KMS-11 (cell line): Measurements from ENCODE around the gene COL5A1.

Experiments
- H2AFZ ChIP-seq: fragments of 200-600 bp; sonication (generic); 2 replicates; pipeline ENCODE4 v1.6.1; 2016; ENCODE audit warnings: antibody characterized with exemption, mixed run types, low read depth
- H3K27ac ChIP-seq: fragments of 200-600 bp; sonication (generic); 2 replicates; pipeline ENCODE4 v1.6.1; 2016; ENCODE audit warnings: mild to moderate bottlenecking, mixed run types
- H3K27me3 ChIP-seq: fragments of 200-600 bp; sonication (generic); 2 replicates; pipeline ENCODE4 v1.6.1; 2017; ENCODE audit warnings: mild to moderate bottlenecking, low read depth, mixed run types, moderate library complexity; ENCODE audit not compliant: insufficient read depth
- H3K36me3 ChIP-seq: fragments of 200-600 bp; sonication (generic); 2 replicates; pipeline ENCODE4 v1.6.1; 2017; ENCODE audit warnings: mild to moderate bottlenecking, mixed run types; ENCODE audit not compliant: insufficient read depth
- H3K4me1 ChIP-seq: fragments of 200-600 bp; sonication (generic); 2 replicates; pipeline ENCODE4 v1.6.1; 2016; ENCODE audit warnings: mild to moderate bottlenecking, low read depth, mixed run types; ENCODE audit not compliant: poor library complexity, severe bottlenecking
- H3K4me2 ChIP-seq: fragments of 200-600 bp; sonication (generic); 2 replicates; pipeline ENCODE4 v1.7.0; 2016; ENCODE audit warnings: mild to moderate bottlenecking, mixed run types
- H3K4me3 ChIP-seq: fragments of 200-600 bp; sonication (generic); IDR thresholded peaks from 2 replicates; pipeline ENCODE4 v1.6.1; 2017; ENCODE audit warnings: low read depth, low read length, mixed read lengths; ENCODE audit not compliant: insufficient read depth
- H3K79me2 ChIP-seq: fragments of 200-600 bp; sonication (generic); 2 replicates; pipeline ENCODE4 v1.6.1; 2016; ENCODE audit warnings: low read depth, mixed run types; ENCODE audit not compliant: insufficient read depth
- H3K9ac ChIP-seq: fragments of 200-600 bp; sonication (generic); 2 replicates; pipeline ENCODE4 v1.6.1; 2016; ENCODE audit warnings: mild to moderate bottlenecking, mixed run types
- H4K20me1 ChIP-seq: fragments of 200-600 bp; sonication (generic); 2 replicates; pipeline ENCODE4 v1.6.1; 2016; ENCODE audit warnings: mild to moderate bottlenecking, mixed run types; ENCODE audit not compliant: insufficient read depth
- TF ChIP-seq, protein P1 (sequence below): fragments of 200-600 bp; sonication (generic); conservative IDR thresholded peaks from 2 replicates; pipeline ENCODE4 v1.6.1; 2017; ENCODE audit warnings: low read depth, mild to moderate bottlenecking, antibody characterized with exemption, low read length, moderate library complexity, mixed read lengths

Gene COL5A1

DNA sequence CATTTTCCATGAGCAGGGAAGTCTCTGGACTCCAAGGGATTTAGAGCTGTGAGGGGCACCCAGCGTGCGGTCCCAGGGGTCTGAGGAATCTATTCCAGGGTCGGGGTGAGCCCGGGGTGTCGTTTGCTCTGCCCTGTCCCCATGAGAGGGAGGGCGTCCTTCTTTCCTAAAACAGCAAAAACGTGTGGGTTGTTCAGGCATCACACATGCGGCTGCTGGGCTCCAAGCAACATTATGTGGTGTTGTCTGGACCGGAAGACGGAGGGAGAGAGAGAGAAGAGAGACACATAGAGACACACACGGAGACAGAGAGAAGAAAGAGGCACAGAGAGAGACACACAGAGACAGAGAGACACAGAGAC lies 42.7 kb upstream of the COL5A1 start:
- Histone ChIP-seq H3K4me1 (no peaks in the 10 kb centered on the region), H4K20me1 (no peaks in the 10 kb centered on the region), H3K79me2 (no peaks in the 10 kb centered on the region), H2AFZ (no peak overlapping the region), H3K36me3 (no peaks in the 10 kb centered on the region), H3K4me2 (no peak overlapping the region), H3K27me3 (peaks cover 28% of the 10 kb centered on the region; the same call in 1 of the 2 replicates), H3K9ac (no peak overlapping the region), H3K4me3 (no peak overlapping the region), H3K27ac (no peak overlapping the region)
- TF ChIP-seq, protein P1, sequence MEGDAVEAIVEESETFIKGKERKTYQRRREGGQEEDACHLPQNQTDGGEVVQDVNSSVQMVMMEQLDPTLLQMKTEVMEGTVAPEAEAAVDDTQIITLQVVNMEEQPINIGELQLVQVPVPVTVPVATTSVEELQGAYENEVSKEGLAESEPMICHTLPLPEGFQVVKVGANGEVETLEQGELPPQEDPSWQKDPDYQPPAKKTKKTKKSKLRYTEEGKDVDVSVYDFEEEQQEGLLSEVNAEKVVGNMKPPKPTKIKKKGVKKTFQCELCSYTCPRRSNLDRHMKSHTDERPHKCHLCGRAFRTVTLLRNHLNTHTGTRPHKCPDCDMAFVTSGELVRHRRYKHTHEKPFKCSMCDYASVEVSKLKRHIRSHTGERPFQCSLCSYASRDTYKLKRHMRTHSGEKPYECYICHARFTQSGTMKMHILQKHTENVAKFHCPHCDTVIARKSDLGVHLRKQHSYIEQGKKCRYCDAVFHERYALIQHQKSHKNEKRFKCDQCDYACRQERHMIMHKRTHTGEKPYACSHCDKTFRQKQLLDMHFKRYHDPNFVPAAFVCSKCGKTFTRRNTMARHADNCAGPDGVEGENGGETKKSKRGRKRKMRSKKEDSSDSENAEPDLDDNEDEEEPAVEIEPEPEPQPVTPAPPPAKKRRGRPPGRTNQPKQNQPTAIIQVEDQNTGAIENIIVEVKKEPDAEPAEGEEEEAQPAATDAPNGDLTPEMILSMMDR, result no peak

DNA sequence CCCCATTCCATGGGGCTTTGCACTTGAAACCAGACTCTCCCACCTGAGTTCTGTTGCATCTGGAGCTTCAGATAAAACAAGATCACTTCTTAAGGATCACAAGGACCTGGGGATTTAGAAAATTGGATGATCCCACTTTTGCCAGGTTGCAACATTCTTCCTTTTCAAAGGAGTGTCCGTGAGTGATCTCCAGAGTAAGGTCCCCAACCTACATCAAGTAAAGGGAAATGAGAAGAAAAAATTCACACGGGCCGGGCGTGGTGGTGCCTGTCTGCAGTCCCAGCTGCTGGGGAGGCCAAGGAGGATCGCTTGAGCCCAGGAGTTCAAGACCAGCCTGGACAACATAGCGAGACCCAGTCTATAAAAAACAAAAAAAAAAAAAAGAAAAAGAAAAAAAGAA lies 41.2 kb upstream of the COL5A1 start:
- Histone ChIP-seq H3K9ac (no peak overlapping the region), H2AFZ (no peak overlapping the region), H3K27me3 (peaks cover 38% of the 10 kb centered on the region; the same call in 1 of the 2 replicates), H3K27ac (no peak overlapping the region), H3K36me3 (no peaks in the 10 kb centered on the region), H3K4me3 (no peak overlapping the region), H3K4me1 (no peaks in the 10 kb centered on the region), H3K4me2 (no peak overlapping the region), H4K20me1 (no peaks in the 10 kb centered on the region), H3K79me2 (no peaks in the 10 kb centered on the region)
- TF ChIP-seq, protein P1, result no peak

DNA sequence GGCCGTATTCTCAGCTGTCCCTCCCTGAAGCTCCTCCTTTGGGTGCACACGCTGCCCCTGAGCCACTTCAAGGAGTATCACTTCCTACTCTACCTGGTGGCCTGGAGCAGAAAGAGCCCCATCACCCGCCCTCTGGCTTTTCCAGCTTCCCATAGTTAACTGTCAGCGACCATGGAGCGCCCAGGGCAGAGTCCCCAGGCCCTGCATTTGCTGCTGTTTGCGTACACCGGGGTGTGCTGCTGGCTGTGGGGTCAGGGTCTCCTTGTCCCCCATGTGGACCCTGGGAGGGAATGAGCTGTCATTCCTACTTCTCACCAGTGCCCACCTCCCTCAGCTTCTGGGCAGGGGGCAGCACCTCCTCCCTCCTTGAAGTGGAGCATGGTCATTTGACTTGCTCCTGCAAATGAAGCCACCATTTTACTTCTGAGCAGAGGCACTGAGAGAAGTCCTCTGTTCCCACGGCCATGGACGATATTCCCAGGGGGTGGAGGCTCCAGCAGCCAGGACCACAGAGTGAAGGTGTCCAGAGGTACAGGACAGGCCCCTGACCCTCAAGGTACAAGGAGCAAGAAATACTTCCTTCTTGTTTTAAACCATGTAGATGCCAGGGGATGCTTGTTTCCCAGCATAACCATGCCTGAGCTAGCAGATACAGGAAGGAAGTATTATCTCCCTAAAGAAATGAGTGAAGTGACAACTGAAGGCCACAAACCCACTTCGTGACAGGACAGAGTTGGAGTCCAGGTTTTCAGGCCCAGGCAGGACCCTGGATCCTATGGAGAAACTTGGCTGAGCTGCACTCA lies 40.6 kb upstream of the COL5A1 start:
- H3K4me1 ChIP-seq, result no peaks in the 10 kb centered on the region
- no peak overlapping the region for H3K9ac ChIP-seq
- no peaks in the 10 kb centered on the region for H3K36me3 ChIP-seq
- TF ChIP-seq, protein P1, result no peak
- H3K27ac ChIP-seq, result no peak overlapping the region
- H2AFZ ChIP-seq, result no peak overlapping the region
- peaks cover 42% of the 10 kb centered on the region; the same call in 1 of the 2 replicates for H3K27me3 ChIP-seq
- no peak overlapping the region for H3K4me2 ChIP-seq
- H3K4me3 ChIP-seq, result no peak overlapping the region
- no peaks in the 10 kb centered on the region for H4K20me1 ChIP-seq
- no peaks in the 10 kb centered on the region for H3K79me2 ChIP-seq

DNA sequence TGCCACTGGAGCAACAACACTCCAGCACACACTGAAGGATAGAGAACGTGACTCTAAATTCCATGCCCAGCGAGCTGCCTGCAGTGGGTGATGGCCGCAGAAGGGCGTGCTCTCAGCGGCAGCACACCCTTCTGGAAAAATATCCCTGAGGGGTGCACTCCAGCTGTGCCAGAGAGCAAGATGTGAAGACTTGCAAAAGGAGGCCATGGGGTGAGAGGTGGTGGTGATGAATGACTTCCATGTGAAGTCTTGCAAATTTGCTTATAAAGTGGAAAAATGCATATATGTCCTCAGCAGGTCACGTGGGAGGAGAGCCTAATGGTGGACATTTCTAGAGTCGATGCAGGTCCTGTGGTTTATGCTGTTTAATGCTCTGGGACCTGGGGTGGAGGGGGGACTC lies 39.8 kb upstream of the COL5A1 start:
- no peak overlapping the region for H3K9ac ChIP-seq
- H3K4me2 ChIP-seq, result no peak overlapping the region
- no peaks in the 10 kb centered on the region for H3K4me1 ChIP-seq
- H3K27ac ChIP-seq, result no peak overlapping the region
- no peak overlapping the region for H3K4me3 ChIP-seq
- no peaks in the 10 kb centered on the region for H3K36me3 ChIP-seq
- peaks cover 47% of the 10 kb centered on the region for H3K27me3 ChIP-seq
- H4K20me1 ChIP-seq, result no peaks in the 10 kb centered on the region
- TF ChIP-seq, protein P1, result no peak
- no peak overlapping the region for H2AFZ ChIP-seq
- no peaks in the 10 kb centered on the region for H3K79me2 ChIP-seq
